OCI-LY7 (cell line): ENCODE results near the gene COX8A.
"Not testable (repeated sequence)": the region's sequence is repeated elsewhere in the genome, so short reads cannot be mapped to it uniquely, and the experiment has no call there.

Experiments
- EZH2phosphoT487 ChIP-seq: fragments of 200-600 bp; sonication (generic); IDR thresholded peaks from 2 replicates; pipeline ENCODE4 v1.6.1; 2018; ENCODE audit warnings: low read depth, borderline replicate concordance, mild to moderate bottlenecking, mixed run types, antibody characterized with exemption, low read length, moderate library complexity, mixed read lengths
- TF ChIP-seq, protein P1 (sequence below): fragments of 200-600 bp; sonication (generic); conservative IDR thresholded peaks from 2 replicates; pipeline ENCODE4 v1.5.1; 2014; ENCODE audit warnings: mild to moderate bottlenecking, antibody characterized with exemption, low read length, moderate library complexity, mixed read lengths

DNA sequence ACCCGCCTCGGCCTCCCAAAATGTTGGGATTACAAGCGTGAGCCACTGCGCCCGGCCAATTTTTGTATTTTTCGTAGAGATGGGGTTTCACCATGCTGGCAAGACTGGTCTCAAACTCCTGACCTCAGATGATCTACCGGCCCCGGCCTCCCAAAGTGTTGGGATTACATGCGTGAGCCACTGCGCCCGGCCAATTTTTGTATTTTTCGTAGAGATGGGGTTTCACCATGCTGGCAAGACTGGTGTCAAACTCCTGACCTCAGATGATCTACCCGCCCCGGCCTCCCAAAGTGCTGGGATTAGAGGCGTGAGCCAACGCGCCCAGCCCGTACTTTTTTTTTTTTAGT lies 535 bp upstream of the COX8A start:
- TF ChIP-seq, protein P1, sequence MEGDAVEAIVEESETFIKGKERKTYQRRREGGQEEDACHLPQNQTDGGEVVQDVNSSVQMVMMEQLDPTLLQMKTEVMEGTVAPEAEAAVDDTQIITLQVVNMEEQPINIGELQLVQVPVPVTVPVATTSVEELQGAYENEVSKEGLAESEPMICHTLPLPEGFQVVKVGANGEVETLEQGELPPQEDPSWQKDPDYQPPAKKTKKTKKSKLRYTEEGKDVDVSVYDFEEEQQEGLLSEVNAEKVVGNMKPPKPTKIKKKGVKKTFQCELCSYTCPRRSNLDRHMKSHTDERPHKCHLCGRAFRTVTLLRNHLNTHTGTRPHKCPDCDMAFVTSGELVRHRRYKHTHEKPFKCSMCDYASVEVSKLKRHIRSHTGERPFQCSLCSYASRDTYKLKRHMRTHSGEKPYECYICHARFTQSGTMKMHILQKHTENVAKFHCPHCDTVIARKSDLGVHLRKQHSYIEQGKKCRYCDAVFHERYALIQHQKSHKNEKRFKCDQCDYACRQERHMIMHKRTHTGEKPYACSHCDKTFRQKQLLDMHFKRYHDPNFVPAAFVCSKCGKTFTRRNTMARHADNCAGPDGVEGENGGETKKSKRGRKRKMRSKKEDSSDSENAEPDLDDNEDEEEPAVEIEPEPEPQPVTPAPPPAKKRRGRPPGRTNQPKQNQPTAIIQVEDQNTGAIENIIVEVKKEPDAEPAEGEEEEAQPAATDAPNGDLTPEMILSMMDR = not testable (repeated sequence)
- TF ChIP-seq EZH2phosphoT487 = not testable (repeated sequence)
